ENCODE measurements around the gene SH3GL1. TPM values are rescaled to one million over a fixed set of nuclear protein-coding genes. Genes with fewer than 3 reads are reported as not detected.

SH3GL1 gene
- total and polyA plus RNA-seq, 10 of the 15 experiments (the other 5 are each of a cell fraction or from before 2014, with no cell fraction given) = 0.93 to 47.4 (median 28.4) TPM

- in situ Hi-C loops (cut with MboI) = no loop called here
- RAD21 ChIA-PET (ENCODE audit: unreplicated experiment) = no interaction called here
- POLR2A ChIA-PET = interaction anchor here (1.4 kb wide), 1 partner anchor 22 kb away, joined by 4 read pairs; no protein-coding TSS in a partner anchor
Observed at GRCh38 chr19:4449022-4449638, 48.8 kb upstream of the SH3GL1 start.

DNA sequence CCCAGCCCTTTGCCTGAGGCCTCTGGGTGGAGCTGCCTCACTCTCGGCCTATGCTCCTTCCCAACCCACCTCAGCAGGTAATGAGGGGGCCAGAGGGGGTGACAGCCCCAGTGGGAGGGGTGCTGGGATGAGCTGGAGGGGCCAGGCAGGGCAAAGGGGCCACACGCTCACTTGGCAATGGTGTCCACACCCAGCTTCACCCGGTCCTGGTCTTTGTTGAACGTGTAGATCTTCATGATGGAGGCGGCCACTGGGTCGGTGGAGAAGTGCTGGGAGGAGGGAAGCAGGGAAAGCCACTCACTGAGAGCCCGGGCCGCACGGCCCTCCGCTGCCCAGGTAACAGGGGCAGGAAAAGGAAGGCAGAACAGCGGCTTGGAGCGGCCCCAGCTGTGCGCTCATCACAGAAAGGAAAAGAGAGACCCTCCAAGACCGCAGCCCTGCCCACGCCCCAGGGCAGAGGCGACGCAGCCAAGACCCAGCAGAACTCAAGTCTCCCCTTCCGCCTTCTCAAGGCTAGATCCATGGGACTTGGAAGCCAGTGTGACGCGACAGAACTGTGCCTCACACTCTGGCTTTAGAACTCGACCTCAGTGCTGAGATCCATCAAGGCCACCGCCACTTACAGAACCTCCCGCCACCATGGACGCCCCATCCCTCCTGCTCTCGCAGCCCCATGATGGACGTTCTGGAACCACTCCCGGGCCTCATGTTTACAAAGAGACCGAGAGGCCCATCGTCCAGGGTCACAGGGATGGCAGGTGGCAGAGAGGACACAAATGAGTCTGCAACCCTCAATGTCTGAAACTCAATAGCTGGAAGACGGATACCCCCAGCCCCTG is 48.0 kb upstream of the SH3GL1 start:
- Histone ChIP-seq H2AFZ (ENCODE audit: control insufficient read depth, low read depth, low read length) (no peak overlapping the region), H3K9me3 (replicated peaks; ENCODE audit: control insufficient read depth, insufficient read depth, low read length) (no peaks in the 10 kb centered on the region), H3K4me3 (no peak overlapping the region), H3K79me2 (ENCODE audit: control insufficient read depth, insufficient read depth, low read length) (no peaks in the 10 kb centered on the region), H3K4me1 (ENCODE audit: control insufficient read depth, insufficient read depth, low read length) (no peaks in the 10 kb centered on the region), H3K4me2 (ENCODE audit: control insufficient read depth, insufficient read depth) (no peak overlapping the region), H4K20me1 (ENCODE audit: control insufficient read depth, insufficient read depth) (no peaks in the 10 kb centered on the region), H3K36me3 (ENCODE audit: control insufficient read depth in 2 of 2, insufficient read depth in 2 of 2, low read length in 1 of 2) (peaks cover 2 to 28% of the 10 kb centered on the region in 2 experiments), H3K9ac (ENCODE audit: control insufficient read depth, insufficient read depth, low read length) (no peak overlapping the region), H3K27me3 (replicated peaks in 1 of 2; ENCODE audit: control insufficient read depth in 2 of 2, insufficient read depth in 2 of 2, low read length in 1 of 2) (no peaks in the 10 kb centered on the region), H3K27ac (ENCODE audit: control insufficient read depth, insufficient read depth) (no peak overlapping the region)
- no TSS peak for BruUV-seq (replicated peaks)
- FAIRE-seq (no peak), ATAC-seq (no peak), DNase-seq (ENCODE audit: low read depth, low spot score) (no peak)
- intact Hi-C loops (cut with micrococcal nuclease; ENCODE audit: unreplicated experiment) = no loop called here
- 89% methylated on average over 30 of the region's 30 CpGs for WGBS (ENCODE audit: insufficient coverage, insufficient replicate concordance, low lambda C conversion rate, missing lambda C conversion rate)
- ChIA-PET CTCF (interaction anchor here (0.6 kb wide), 1 partner anchor 217 kb away, joined by 3 read pairs; no protein-coding TSS in a partner anchor), POLR2A (no interaction called here), SMC1A (ENCODE audit: uncharacterized antibody, unreplicated experiment) (no interaction called here), RAD21 (ENCODE audit: unreplicated experiment) (no interaction called here)
- in situ Hi-C loops (cut with MboI) = no loop called here
- TF ChIP-seq NFIC (IDR thresholded peaks at IDR 0.05; ENCODE audit: low read depth, low read length) (no peak), E2F8 (IDR thresholded peaks at IDR 0.05; ENCODE audit: low read depth, partially characterized antibody) (no peak), RAD51 (IDR thresholded peaks at IDR 0.05) (no peak), CBX5 (IDR thresholded peaks at IDR 0.05; ENCODE audit: low read depth) (no peak), TBL1XR1 (IDR thresholded peaks at IDR 0.05; ENCODE audit: low read depth, low read length) (no peak), NR2C1 (IDR thresholded peaks at IDR 0.05) (no peak)
- TF ChIP-seq, protein P1, sequence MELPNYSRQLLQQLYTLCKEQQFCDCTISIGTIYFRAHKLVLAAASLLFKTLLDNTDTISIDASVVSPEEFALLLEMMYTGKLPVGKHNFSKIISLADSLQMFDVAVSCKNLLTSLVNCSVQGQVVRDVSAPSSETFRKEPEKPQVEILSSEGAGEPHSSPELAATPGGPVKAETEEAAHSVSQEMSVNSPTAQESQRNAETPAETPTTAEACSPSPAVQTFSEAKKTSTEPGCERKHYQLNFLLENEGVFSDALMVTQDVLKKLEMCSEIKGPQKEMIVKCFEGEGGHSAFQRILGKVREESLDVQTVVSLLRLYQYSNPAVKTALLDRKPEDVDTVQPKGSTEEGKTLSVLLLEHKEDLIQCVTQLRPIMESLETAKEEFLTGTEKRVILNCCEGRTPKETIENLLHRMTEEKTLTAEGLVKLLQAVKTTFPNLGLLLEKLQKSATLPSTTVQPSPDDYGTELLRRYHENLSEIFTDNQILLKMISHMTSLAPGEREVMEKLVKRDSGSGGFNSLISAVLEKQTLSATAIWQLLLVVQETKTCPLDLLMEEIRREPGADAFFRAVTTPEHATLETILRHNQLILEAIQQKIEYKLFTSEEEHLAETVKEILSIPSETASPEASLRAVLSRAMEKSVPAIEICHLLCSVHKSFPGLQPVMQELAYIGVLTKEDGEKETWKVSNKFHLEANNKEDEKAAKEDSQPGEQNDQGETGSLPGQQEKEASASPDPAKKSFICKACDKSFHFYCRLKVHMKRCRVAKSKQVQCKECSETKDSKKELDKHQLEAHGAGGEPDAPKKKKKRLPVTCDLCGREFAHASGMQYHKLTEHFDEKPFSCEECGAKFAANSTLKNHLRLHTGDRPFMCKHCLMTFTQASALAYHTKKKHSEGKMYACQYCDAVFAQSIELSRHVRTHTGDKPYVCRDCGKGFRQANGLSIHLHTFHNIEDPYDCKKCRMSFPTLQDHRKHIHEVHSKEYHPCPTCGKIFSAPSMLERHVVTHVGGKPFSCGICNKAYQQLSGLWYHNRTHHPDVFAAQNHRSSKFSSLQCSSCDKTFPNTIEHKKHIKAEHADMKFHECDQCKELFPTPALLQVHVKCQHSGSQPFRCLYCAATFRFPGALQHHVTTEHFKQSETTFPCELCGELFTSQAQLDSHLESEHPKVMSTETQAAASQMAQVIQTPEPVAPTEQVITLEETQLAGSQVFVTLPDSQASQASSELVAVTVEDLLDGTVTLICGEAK (IDR thresholded peaks at IDR 0.05; ENCODE audit: borderline replicate concordance) = no peak

More at GRCh38 chr19:4449022-4449638, 48.8 kb upstream of the SH3GL1 start:
- ATAC-seq (no peak; the same call in 2 of the 3 replicates), FAIRE-seq (no peak), DNase-seq (ENCODE audit: low read depth, low spot score) (no peak)
- Histone ChIP-seq H3K4me1 (ENCODE audit: control insufficient read depth, insufficient read depth, low read length) (no peaks in the 10 kb centered on the region), H3K27me3 (replicated peaks in 1 of 2; ENCODE audit: control insufficient read depth in 2 of 2, insufficient read depth in 2 of 2, low read length in 1 of 2) (no peaks in the 10 kb centered on the region), H3K4me2 (ENCODE audit: control insufficient read depth, insufficient read depth) (no peak overlapping the region), H3K27ac (ENCODE audit: control insufficient read depth, insufficient read depth) (no peak overlapping the region), H3K9ac (ENCODE audit: control insufficient read depth, insufficient read depth, low read length) (no peak overlapping the region), H3K36me3 (ENCODE audit: control insufficient read depth in 2 of 2, insufficient read depth in 2 of 2, low read length in 1 of 2) (peaks cover 3 to 26% of the 10 kb centered on the region in 2 experiments), H4K20me1 (ENCODE audit: control insufficient read depth, insufficient read depth) (no peaks in the 10 kb centered on the region), H3K4me3 (no peak overlapping the region), H3K79me2 (ENCODE audit: control insufficient read depth, insufficient read depth, low read length) (no peaks in the 10 kb centered on the region), H3K9me3 (replicated peaks; ENCODE audit: control insufficient read depth, insufficient read depth, low read length) (no peaks in the 10 kb centered on the region), H2AFZ (ENCODE audit: control insufficient read depth, low read depth, low read length) (no peak overlapping the region)
- TF ChIP-seq POLR2A (IDR thresholded peaks at IDR 0.05; ENCODE audit: low read depth, low read length) (peak; percentile 39; the same call in 1 of the 2 replicates), ZBED1 (IDR thresholded peaks at IDR 0.05; ENCODE audit: borderline replicate concordance) (no peak)
- BruUV-seq (replicated peaks) = no TSS peak
- SMC1A ChIA-PET (ENCODE audit: uncharacterized antibody, unreplicated experiment) = no interaction called here
- CTCF ChIA-PET = interaction anchor here (0.6 kb wide), 1 partner anchor 217 kb away, joined by 3 read pairs; no protein-coding TSS in a partner anchor
- 92% methylated on average over 23 of the region's 24 CpGs for WGBS (ENCODE audit: insufficient coverage, insufficient replicate concordance, low lambda C conversion rate, missing lambda C conversion rate)
- intact Hi-C loops (cut with micrococcal nuclease; ENCODE audit: unreplicated experiment) = no loop called here
